GM12875 (cell line): Measurements from ENCODE around the gene KLHL18.
"Not testable (repeated sequence)": the region's sequence is repeated elsewhere in the genome, so short reads cannot be mapped to it uniquely, and the experiment has no call there.

ENCODE experiments used
- H3K4me3 ChIP-seq: one replicate; pipeline ENCODE4 v1.5.1; 2011; ENCODE audit warnings: low read depth, low read length, control low read depth
- TF ChIP-seq, protein P1 (sequence below): IDR thresholded peaks from 2 replicates; pipeline ENCODE4 v1.5.1; 2011; ENCODE audit warnings: low read depth, mild to moderate bottlenecking, control low read depth, inconsistent platforms, low read length, moderate library complexity, borderline replicate concordance; ENCODE audit not compliant: insufficient read depth

Gene KLHL18

GRCh38 chr3:47247131-47248064 lies 35.3 kb upstream of the KLHL18 start:
- H3K4me3 ChIP-seq = no peak overlapping the region
- TF ChIP-seq, protein P1, sequence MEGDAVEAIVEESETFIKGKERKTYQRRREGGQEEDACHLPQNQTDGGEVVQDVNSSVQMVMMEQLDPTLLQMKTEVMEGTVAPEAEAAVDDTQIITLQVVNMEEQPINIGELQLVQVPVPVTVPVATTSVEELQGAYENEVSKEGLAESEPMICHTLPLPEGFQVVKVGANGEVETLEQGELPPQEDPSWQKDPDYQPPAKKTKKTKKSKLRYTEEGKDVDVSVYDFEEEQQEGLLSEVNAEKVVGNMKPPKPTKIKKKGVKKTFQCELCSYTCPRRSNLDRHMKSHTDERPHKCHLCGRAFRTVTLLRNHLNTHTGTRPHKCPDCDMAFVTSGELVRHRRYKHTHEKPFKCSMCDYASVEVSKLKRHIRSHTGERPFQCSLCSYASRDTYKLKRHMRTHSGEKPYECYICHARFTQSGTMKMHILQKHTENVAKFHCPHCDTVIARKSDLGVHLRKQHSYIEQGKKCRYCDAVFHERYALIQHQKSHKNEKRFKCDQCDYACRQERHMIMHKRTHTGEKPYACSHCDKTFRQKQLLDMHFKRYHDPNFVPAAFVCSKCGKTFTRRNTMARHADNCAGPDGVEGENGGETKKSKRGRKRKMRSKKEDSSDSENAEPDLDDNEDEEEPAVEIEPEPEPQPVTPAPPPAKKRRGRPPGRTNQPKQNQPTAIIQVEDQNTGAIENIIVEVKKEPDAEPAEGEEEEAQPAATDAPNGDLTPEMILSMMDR = no peak

- TF ChIP-seq, protein P1 = peak; percentile 37; the same call in 1 of the 2 replicates
- H3K4me3 ChIP-seq = no peak overlapping the region
These were observed 32.3 kb upstream of the KLHL18 start for GRCh38 chr3:47250309-47251060.

DNA sequence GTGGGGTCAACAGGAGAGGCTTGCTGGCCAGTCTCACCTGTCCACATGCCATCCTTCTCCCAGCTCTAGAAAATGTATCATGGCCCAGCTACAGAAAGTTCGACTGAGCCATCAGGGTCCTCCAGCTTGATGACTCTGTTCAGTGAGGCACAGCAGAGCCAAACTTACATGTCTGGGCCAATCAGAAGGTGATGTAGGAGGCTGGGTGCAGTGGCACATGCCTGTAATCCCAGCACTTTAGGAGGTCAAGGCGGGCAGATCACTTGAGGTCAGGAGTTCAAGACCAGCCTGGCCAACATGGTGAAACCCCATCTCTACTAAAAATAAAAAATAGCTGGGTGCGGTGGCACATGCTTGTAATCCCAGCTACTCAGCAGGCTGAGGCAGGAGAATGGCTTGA lies 31.7 kb upstream of the KLHL18 start:
- H3K4me3 ChIP-seq = not testable (repeated sequence)

GRCh38 chr3:47251689-47252088 lies 31.1 kb upstream of the KLHL18 start:
- no peak overlapping the region for H3K4me3 ChIP-seq
- TF ChIP-seq, protein P1 = no peak

GRCh38 chr3:47256331-47256730 lies 26.4 kb upstream of the KLHL18 start:
- not testable (repeated sequence) for H3K4me3 ChIP-seq

- H3K4me3 ChIP-seq = no peak overlapping the region
- TF ChIP-seq, protein P1 = no peak
These were observed 23.6 kb upstream of the KLHL18 start for GRCh38 chr3:47259114-47259513.

GRCh38 chr3:47260605-47261004 lies 22.1 kb upstream of the KLHL18 start:
- TF ChIP-seq, protein P1 = no peak
- H3K4me3 ChIP-seq = no peak overlapping the region

GRCh38 chr3:47261301-47261700 lies 21.4 kb upstream of the KLHL18 start:
- H3K4me3 ChIP-seq = no peak overlapping the region
- TF ChIP-seq, protein P1 = no peak
